ENCODE measurements around the gene HS6ST1.
A peak's percentile ranks its signal among the peaks of the same experiment; 100 is the strongest.

Gene HS6ST1

GRCh38 chr2:128318776-128319464 is at the start of gene HS6ST1:
TSS of gene HS6ST1 (minus strand) at chr2:128318868. CDS start at chr2:128318563, 305 bp downstream.
- H3K4me3 Mint-ChIP-seq: peak within 1 kb of the TSS; percentile 86
- no peaks in the 10 kb centered on the region for H3K9me3 Mint-ChIP-seq
- H3K36me3 Mint-ChIP-seq (ENCODE audit: low read depth): peaks cover 4% of the 10 kb centered on the region
- H3K4me1 Mint-ChIP-seq (ENCODE audit: low read depth): peaks cover 39% of the 10 kb centered on the region
- H3K27ac Mint-ChIP-seq: peak within 1 kb of the TSS; percentile 72
- peaks cover 3% of the 10 kb centered on the region for H3K27me3 Mint-ChIP-seq

- peaks cover 6% of the 10 kb centered on the region for H3K4me1 Mint-ChIP-seq (ENCODE audit: low read depth)
- H3K9me3 Mint-ChIP-seq: no peaks in the 10 kb centered on the region
- no peaks in the 10 kb centered on the region for H3K27me3 Mint-ChIP-seq
- H3K36me3 Mint-ChIP-seq (ENCODE audit: low read depth): no peaks in the 10 kb centered on the region
- no peak overlapping the region for H3K27ac Mint-ChIP-seq
- no peak overlapping the region for H3K4me3 Mint-ChIP-seq
These were observed 49.1 kb upstream of the HS6ST1 start for GRCh38 chr2:128367601-128368359.

GRCh38 chr2:128366713-128367511 is 48.2 kb upstream of the HS6ST1 start:
- no peaks in the 10 kb centered on the region for H3K4me1 Mint-ChIP-seq (ENCODE audit: low read depth)
- H3K27me3 Mint-ChIP-seq: no peaks in the 10 kb centered on the region
- no peak overlapping the region for H3K27ac Mint-ChIP-seq
- H3K4me3 Mint-ChIP-seq: no peak overlapping the region
- no peaks in the 10 kb centered on the region for H3K9me3 Mint-ChIP-seq
- no peaks in the 10 kb centered on the region for H3K36me3 Mint-ChIP-seq (ENCODE audit: low read depth)

GRCh38 chr2:128365217-128365905 is 46.7 kb upstream of the HS6ST1 start:
- H3K9me3 Mint-ChIP-seq: no peaks in the 10 kb centered on the region
- H3K4me3 Mint-ChIP-seq: no peak overlapping the region
- no peaks in the 10 kb centered on the region for H3K36me3 Mint-ChIP-seq (ENCODE audit: low read depth)
- H3K27me3 Mint-ChIP-seq: no peaks in the 10 kb centered on the region
- H3K4me1 Mint-ChIP-seq (ENCODE audit: low read depth): no peaks in the 10 kb centered on the region
- H3K27ac Mint-ChIP-seq: no peak overlapping the region

- no peak overlapping the region for H3K27ac Mint-ChIP-seq
- H3K27me3 Mint-ChIP-seq: no peaks in the 10 kb centered on the region
- no peaks in the 10 kb centered on the region for H3K4me1 Mint-ChIP-seq (ENCODE audit: low read depth)
- H3K9me3 Mint-ChIP-seq: no peaks in the 10 kb centered on the region
- no peak overlapping the region for H3K4me3 Mint-ChIP-seq
- H3K36me3 Mint-ChIP-seq (ENCODE audit: low read depth): no peaks in the 10 kb centered on the region
These were observed 45.8 kb upstream of the HS6ST1 start for GRCh38 chr2:128364441-128364911.

- Mint-ChIP-seq H3K4me3 (no peak overlapping the region), H3K27me3 (no peaks in the 10 kb centered on the region), H3K9me3 (no peaks in the 10 kb centered on the region), H3K4me1 (ENCODE audit: low read depth) (no peaks in the 10 kb centered on the region), H3K27ac (no peak overlapping the region), H3K36me3 (ENCODE audit: low read depth) (no peaks in the 10 kb centered on the region)
These were observed 45.3 kb upstream of the HS6ST1 start for GRCh38 chr2:128363934-128364361.

GRCh38 chr2:128362889-128363228 is 44.2 kb upstream of the HS6ST1 start:
- no peak overlapping the region for H3K4me3 Mint-ChIP-seq
- H3K27ac Mint-ChIP-seq: no peak overlapping the region
- no peaks in the 10 kb centered on the region for H3K27me3 Mint-ChIP-seq
- H3K36me3 Mint-ChIP-seq (ENCODE audit: low read depth): no peaks in the 10 kb centered on the region
- no peaks in the 10 kb centered on the region for H3K9me3 Mint-ChIP-seq
- H3K4me1 Mint-ChIP-seq (ENCODE audit: low read depth): no peaks in the 10 kb centered on the region

GRCh38 chr2:128362176-128362888 is 43.7 kb upstream of the HS6ST1 start:
- Mint-ChIP-seq H3K4me1 (ENCODE audit: low read depth) (no peaks in the 10 kb centered on the region), H3K27ac (no peak overlapping the region), H3K27me3 (no peaks in the 10 kb centered on the region), H3K36me3 (ENCODE audit: low read depth) (no peaks in the 10 kb centered on the region), H3K9me3 (no peaks in the 10 kb centered on the region), H3K4me3 (no peak overlapping the region)

- no peaks in the 10 kb centered on the region for H3K27me3 Mint-ChIP-seq
- H3K4me1 Mint-ChIP-seq (ENCODE audit: low read depth): no peaks in the 10 kb centered on the region
- H3K4me3 Mint-ChIP-seq: no peak overlapping the region
- H3K9me3 Mint-ChIP-seq: no peaks in the 10 kb centered on the region
- no peak overlapping the region for H3K27ac Mint-ChIP-seq
- H3K36me3 Mint-ChIP-seq (ENCODE audit: low read depth): no peaks in the 10 kb centered on the region
These were observed 42.9 kb upstream of the HS6ST1 start for GRCh38 chr2:128361376-128362131.

GRCh38 chr2:128360711-128361110 is 42.0 kb upstream of the HS6ST1 start:
- H3K9me3 Mint-ChIP-seq: no peaks in the 10 kb centered on the region
- no peaks in the 10 kb centered on the region for H3K4me1 Mint-ChIP-seq (ENCODE audit: low read depth)

GRCh38 chr2:128359841-128360240 is 41.2 kb upstream of the HS6ST1 start:
- Mint-ChIP-seq H3K27ac (no peak overlapping the region), H3K27me3 (no peaks in the 10 kb centered on the region), H3K4me3 (no peak overlapping the region), H3K9me3 (no peaks in the 10 kb centered on the region), H3K4me1 (ENCODE audit: low read depth) (no peaks in the 10 kb centered on the region), H3K36me3 (ENCODE audit: low read depth) (no peaks in the 10 kb centered on the region)

More at GRCh38 chr2:128360711-128361110, 42.0 kb upstream of the HS6ST1 start:
- no peak overlapping the region for H3K4me3 Mint-ChIP-seq
- no peaks in the 10 kb centered on the region for H3K36me3 Mint-ChIP-seq (ENCODE audit: low read depth)
- H3K27ac Mint-ChIP-seq: no peak overlapping the region
- H3K27me3 Mint-ChIP-seq: no peaks in the 10 kb centered on the region

- H3K9me3 Mint-ChIP-seq: no peaks in the 10 kb centered on the region
- H3K4me3 Mint-ChIP-seq: no peak overlapping the region
- no peak overlapping the region for H3K27ac Mint-ChIP-seq
- no peaks in the 10 kb centered on the region for H3K27me3 Mint-ChIP-seq
- H3K4me1 Mint-ChIP-seq (ENCODE audit: low read depth): no peaks in the 10 kb centered on the region
- no peaks in the 10 kb centered on the region for H3K36me3 Mint-ChIP-seq (ENCODE audit: low read depth)
These were observed 40.5 kb upstream of the HS6ST1 start for GRCh38 chr2:128358941-128359731.
